ENCODE data around the gene SYT1.

DNA sequence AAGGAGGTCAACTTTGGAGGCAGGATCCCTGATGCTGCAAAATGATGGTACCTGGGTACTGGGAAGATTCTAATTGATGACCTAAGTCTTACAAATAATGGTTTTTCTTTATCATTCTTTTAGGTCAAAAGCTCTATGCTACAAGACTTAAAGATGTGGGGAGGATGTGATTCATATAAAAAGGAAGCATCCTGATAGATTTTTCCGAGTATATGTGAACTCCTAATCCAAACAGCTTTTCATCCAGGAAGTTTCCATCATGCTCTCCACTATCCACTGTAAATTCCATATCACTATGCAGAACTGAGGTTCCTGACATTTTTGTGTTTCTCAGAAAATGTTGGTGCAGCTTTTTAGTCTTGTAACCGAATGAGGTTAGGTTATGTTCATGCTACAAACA lies 533.0 kb downstream of the SYT1 start:
- TF ChIP-seq MAX (IDR thresholded peaks at IDR 0.05; ENCODE audit: low read depth, low read length), result no peak
- no peak for TF ChIP-seq POLR2A (IDR thresholded peaks at IDR 0.05; ENCODE audit: extremely low read depth, insufficient read length)
